Islet precursor cell (in vitro differentiated cells): ENCODE results near the gene TNNC1.

Source experiments
- DNase-seq: peaks from one replicate; pipeline ENCODE4 v3.0.0-alpha.2; 2018

TNNC1 gene

DNA sequence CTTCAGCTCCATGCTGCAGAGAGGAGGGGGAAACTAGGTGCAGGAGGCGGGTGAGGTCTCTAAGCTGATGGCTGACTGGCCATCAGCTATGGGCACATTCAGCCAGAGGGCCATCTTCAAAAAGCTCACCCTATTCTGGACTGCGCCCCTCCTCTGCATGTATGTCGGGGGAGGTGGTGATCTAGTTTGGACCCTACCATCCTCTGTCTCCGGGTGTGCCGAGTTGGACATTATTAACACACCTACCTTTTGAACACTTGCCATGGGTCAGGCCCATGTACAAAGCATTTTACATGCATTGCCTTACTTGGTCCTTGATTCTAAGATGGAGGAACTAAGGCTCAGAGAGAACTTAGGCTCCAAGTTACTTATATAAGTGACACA, 3.0 kb upstream of the TNNC1 start:
- no peak for DNase-seq

DNA sequence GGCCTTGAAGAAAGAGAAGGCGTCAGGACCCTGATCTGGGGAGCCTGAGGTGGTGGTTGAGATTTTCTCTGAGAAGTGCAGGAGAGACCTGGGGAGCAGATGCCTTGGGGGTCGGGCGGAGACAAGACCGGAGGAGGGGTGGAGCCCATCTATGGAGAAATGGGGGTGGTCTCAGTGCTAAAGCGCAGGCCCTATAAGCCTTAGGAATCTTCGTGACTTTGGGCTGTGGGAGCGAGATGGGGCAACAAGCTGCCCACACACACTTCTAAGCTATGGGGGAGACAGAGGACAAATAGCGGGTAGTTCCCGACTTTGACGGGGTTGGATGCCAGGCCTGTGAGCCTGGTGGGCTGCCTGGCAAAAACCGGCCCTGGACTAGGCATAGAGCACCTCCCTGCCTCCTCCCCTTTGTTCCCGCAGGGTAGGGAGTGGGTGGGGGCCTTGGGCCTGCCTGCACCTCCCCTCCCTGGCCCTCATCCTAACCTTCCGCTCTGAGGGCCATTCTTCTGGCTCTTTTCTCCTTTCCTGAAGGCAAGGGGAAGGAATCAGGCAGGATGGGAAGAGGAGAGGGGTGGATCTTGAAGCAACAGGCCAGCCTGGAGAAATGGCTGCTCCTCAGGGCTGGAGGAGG, 2.4 kb upstream of the TNNC1 start:
- no peak for DNase-seq

- peak; percentile 93 for DNase-seq
Measured at GRCh38 chr3:52455283-52456168, 1.7 kb upstream of the TNNC1 start, which contains the start of gene NISCH. NISCH (plus strand) TSS chr3:52455604; CDS start chr3:52455642, 38 bp downstream.

GRCh38 chr3:52454938-52455282, 1.1 kb upstream of the TNNC1 start:
- no peak for DNase-seq

DNA sequence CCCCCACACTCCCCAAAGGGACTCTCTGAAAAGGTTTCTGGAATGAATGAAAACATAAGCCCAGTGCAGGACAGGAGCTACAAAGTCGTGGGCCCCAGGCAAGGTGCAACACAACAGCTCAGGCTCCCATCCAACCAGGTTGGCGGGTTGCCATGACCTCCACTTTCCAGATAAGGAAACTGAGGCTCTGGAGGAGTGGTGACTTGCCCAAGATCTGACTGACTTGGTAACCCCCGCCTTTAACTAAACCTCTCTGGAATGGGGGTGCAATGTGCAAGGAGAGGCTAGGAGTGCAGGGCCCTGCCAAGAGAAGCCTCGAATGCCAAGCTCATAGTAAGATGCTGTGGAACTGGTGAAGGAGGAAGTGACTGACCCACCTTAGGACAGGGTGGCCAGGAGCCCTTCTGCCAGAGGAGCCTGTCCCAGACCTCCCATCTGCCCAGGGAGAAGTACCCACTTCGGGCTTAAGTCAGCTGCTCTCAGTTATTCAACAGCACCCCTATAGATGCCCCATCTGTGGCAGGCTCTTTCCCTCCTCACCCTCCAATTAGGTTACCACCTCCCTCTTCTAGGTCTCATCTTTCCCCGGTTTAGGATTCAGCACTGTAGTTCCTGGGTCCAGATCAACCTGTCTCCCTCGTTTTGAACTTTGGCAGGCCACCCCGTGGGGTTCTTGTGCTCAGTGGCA, 553 bp upstream of the TNNC1 start:
- no peak for DNase-seq

- DNase-seq = no peak
Measured at GRCh38 chr3:52452570-52453221, 1.1 kb downstream of the TNNC1 start.

- DNase-seq = no peak
Measured at GRCh38 chr3:52452126-52452525, 1.7 kb downstream of the TNNC1 start.

- no peak for DNase-seq
Measured at GRCh38 chr3:52451237-52452083, 2.4 kb downstream of the TNNC1 start.

DNA sequence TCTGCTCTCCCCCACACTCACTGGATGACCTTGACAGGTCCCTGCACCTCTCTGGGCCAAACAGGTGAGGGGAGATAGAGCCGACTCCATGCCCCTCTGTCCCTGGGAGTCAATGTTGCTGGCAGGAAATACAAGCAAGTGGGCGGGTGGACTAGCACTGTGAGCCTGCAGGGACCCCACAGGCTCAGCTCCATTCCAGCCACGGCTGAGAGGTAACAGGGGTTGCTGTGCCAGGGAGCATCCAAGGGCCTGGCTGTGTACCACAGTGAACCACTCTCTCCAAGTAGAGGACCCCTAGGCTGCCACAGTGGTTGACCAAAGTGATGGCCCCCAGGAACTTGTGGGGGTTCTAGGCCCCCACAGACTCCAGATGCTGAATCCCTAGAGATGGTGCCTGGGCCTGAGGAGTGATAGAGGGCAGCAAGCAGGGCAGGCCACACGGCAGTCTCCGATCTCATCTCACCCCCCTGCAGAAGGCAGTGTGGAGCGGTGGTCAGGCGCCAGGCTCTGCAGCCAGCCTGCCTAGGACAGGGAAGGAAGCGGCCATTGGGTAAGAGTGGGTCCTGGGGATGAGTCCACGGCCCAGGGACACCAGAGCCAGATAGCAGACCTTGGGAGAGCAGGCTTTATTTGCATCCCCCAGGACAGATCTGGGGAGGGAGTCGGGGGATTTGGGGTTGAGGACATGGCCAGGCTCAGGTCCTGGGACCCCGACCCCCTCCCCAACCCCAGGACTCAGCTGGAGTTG, 3.2 kb downstream of the TNNC1 start:
- DNase-seq = no peak

DNA sequence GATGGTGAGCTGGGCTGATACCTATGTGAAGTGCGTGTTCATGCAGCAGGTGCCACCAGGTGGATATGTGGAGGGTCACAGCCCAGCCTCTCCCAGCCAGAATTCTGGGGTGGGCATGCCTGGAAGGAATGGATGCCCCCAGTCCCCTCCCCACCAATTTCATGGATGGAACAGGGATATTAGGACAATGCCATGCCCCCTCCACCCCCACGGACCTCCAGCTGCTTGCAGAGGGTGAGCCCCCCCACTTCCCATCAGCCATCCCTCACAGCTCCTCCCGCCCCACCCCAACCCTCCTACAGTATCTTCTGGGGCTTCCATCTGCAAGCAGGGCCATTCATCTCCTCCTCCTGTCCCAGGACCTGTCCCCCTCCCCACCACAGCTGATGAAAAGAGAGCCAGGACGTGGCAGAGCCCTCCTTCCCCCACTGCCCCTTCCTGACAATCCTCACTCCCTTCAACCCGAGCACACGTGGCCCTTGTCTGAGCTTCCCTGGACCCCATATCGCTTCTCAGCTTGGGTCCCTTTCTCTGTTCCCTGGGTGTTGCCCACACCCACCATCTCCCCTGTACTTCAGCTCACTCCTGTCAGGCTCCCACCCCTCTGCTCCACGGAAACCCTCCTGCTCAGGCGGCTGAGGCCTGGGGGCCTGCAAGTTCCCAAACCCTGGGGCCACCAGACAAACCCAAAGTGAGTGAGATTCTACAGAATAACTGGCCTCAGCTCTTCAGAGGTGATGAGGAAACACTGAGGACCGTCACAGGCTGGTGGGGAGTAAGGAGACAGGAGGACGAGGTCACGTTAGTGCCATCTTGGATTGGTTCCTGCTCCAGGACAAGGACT, 6.1 kb downstream of the TNNC1 start:
- DNase-seq = no peak

GRCh38 chr3:52446631-52447511, 7.0 kb downstream of the TNNC1 start:
- DNase-seq = peak; percentile 80

- DNase-seq = no peak
Measured at GRCh38 chr3:52446042-52446441, 7.8 kb downstream of the TNNC1 start.

- peak; percentile 92 for DNase-seq
Measured at GRCh38 chr3:52444860-52445793, 8.7 kb downstream of the TNNC1 start, which contains the start of gene SEMA3G. SEMA3G (minus strand) TSS chr3:52445103; CDS start chr3:52445027, 76 bp downstream.

DNA sequence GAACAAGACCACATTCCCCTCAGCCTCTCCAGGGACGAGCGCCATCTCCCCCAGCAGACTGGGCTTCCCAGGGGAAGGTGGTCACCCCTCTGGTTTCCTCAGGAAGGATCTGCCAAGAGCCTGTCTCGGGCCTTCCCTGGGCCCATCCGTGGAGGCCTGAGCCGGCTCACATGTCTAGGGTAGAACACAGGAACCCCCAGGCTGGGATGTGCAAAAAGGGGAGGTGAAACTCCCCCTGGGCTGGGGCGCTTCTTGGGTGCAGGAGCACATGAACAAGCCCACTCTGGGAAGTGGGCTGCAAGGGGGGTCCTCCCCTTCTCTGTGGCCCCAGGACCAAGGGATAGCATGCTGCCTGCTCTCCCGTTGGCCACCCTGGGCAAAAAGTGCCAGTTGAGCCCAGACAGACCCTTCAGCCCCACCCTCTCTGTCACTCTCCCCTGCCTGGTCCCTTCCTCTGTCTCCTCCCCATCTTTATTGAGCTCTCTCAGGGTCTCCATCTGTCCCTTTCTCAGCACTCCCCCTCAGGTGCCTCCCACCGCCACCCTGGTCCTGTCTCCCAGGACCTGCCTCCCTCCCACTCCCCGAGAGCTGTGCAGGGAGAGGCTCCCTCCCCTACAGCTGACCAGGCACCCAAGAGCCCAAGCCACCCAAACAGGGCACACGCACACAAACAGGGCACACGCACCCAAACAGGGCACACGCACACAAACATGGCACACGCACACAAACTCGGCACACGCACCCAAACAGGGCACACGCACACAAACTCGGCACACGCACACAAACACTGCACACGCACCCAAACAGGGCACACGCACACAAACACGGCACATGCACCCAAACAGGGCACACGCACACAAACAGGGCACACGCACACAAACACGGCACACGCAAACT, 9.8 kb downstream of the TNNC1 start:
- peak; percentile 28 for DNase-seq

GRCh38 chr3:52443268-52443610, 10.6 kb downstream of the TNNC1 start:
- DNase-seq = peak; percentile 43

DNA sequence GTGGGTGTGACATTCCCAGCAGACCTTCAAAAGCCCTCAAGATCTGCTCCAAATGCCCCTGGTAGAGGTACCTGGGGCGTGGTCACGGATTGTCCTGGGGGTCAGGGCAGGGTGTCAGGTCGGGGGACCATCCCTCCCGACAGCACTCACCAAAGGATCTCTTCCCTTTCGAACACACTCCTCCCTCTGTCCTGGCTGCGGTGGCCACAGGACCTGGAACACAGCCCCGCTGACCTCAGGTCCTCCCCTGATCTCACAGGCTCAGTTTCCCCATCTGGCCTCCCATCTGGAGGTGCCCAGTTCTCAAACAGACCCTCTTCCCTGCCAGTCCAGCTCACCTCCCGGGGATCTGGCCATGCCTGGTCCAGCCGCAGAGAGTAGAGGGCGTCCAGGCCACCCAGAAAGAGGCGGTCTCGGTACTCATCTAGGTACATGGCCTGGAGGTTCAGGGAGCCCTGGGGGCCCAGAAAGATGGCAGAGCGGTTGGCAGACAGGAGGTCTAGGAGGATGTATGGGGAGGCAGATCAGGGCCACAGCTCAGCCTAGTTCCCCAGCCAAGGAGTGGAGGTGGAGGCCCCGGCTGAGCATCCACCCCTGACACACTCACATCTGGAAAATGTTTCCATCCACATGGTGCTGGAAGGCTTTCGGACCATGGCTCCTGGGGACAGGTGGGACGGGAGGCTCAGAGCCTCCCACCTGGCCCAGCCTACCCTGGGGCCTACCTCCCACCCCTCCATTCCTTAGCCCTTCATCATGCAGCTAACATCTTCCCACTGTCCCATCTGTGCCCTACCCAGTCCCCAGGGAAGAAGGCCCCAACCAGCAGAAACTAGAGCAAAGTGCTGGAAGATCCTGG, 11.2 kb downstream of the TNNC1 start:
- DNase-seq = peak; percentile 44
